Fibroblast of mammary gland (primary cell): Measurements from ENCODE around the gene ORC4.

Experiments
- DNase-seq: peaks from one replicate; pipeline ENCODE4 v3.0.0-alpha.2; 2010; ENCODE audit warnings: low read depth
- H3K4me3 ChIP-seq: 2 replicates; pipeline ENCODE4 v1.5.1; 2011; ENCODE audit warnings: low read depth, mild to moderate bottlenecking, low read length, moderate library complexity; ENCODE audit not compliant: control insufficient read depth
- CTCF ChIP-seq: conservative IDR thresholded peaks from 2 replicates; pipeline ENCODE4 v1.5.1; 2011; ENCODE audit warnings: low read depth, low read length, inconsistent platforms; ENCODE audit not compliant: control insufficient read depth, insufficient read depth

Gene ORC4

GRCh38 chr2:147913701-147914480, 106.6 kb downstream of the ORC4 start:
- TF ChIP-seq CTCF = no peak
- no peak overlapping the region for H3K4me3 ChIP-seq
- DNase-seq = peak; percentile 8

GRCh38 chr2:147910990-147911473, 109.5 kb downstream of the ORC4 start:
- TF ChIP-seq CTCF = peak; percentile 72
- peak; percentile 80 for DNase-seq

GRCh38 chr2:147909178-147909577, 111.4 kb downstream of the ORC4 start:
- no peak for DNase-seq
- H3K4me3 ChIP-seq = no peak overlapping the region
- TF ChIP-seq CTCF = no peak

More at GRCh38 chr2:147910990-147911473, 109.5 kb downstream of the ORC4 start:
- H3K4me3 ChIP-seq = no peak overlapping the region

GRCh38 chr2:147904051-147904450, 116.5 kb downstream of the ORC4 start:
- DNase-seq = no peak
- no peak overlapping the region for H3K4me3 ChIP-seq
- TF ChIP-seq CTCF = no peak

GRCh38 chr2:147888680-147889079, 131.9 kb downstream of the ORC4 start:
- H3K4me3 ChIP-seq = no peak overlapping the region
- TF ChIP-seq CTCF = no peak
- DNase-seq = no peak

- H3K4me3 ChIP-seq = no peak overlapping the region
- no peak for DNase-seq
- TF ChIP-seq CTCF = no peak
Observed at GRCh38 chr2:147886136-147886535, 134.4 kb downstream of the ORC4 start.
